Measurements from ENCODE around the gene ZDHHC9. TPM values are rescaled to one million over a fixed set of nuclear protein-coding genes. Genes with fewer than 3 reads are reported as not detected.

Gene ZDHHC9
- total and polyA plus RNA-seq, 9 donors, result 8.3 to 34.6 (median 16.6) TPM

DNA sequence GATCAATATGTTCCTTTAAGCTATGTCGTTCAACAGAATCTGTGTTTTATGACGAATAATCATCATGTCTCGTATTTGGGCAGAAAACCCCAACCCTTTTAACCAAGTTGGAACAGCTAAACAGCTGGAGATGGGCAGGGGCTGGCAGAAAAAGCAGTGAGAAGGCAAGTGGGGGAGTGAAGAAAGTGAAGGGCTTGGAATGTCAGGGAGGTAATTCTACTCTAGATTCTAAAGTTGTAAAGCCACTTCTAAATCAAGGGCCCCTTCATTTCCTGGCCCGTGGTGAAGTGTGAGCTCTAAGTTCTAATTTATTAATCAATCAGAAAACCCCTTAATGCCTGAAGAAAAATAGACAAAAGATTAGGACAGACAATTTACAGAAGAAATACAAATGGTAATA lies 43.5 kb downstream of the ZDHHC9 start:
- Histone ChIP-seq H3K27ac (no peak overlapping the region), H3K4me3 (no peak overlapping the region), H3K36me3 (no peaks in the 10 kb centered on the region), H3K9me3 (no peaks in the 10 kb centered on the region), H3K27me3 (no peaks in the 10 kb centered on the region), H3K4me1 (ENCODE audit: insufficient read depth) (no peaks in the 10 kb centered on the region)
- 40 to 65% (median 63%) methylated on average over 4 of the region's 4 CpGs for WGBS, 3 donors
- TF ChIP-seq POLR2A (IDR thresholded peaks at IDR 0.05), result no peak
- no peak for TF ChIP-seq EP300 (IDR thresholded peaks at IDR 0.05)
- no peak for TF ChIP-seq CTCF (IDR thresholded peaks at IDR 0.05)
- intact Hi-C loops (cut with DNase I), result no loop called here
- DNase-seq, result no peak

- no peak for DNase-seq
- Histone ChIP-seq H3K4me3 (no peak overlapping the region), H3K27ac (no peak overlapping the region), H3K36me3 (no peaks in the 10 kb centered on the region), H3K4me1 (ENCODE audit: insufficient read depth) (no peaks in the 10 kb centered on the region), H3K9me3 (no peaks in the 10 kb centered on the region), H3K27me3 (no peaks in the 10 kb centered on the region)
- intact Hi-C loops (cut with DNase I), result no loop called here
- WGBS, 3 donors, result 64 to 78% (median 77%) methylated on average over 5 of the region's 5 CpGs
- no peak for TF ChIP-seq EP300 (IDR thresholded peaks at IDR 0.05)
- TF ChIP-seq POLR2A (IDR thresholded peaks at IDR 0.05), result no peak
- TF ChIP-seq CTCF (IDR thresholded peaks at IDR 0.05), result no peak
Observed at GRCh38 chrX:129798888-129799287, 44.8 kb downstream of the ZDHHC9 start.

GRCh38 chrX:129798456-129798855 lies 45.2 kb downstream of the ZDHHC9 start:
- intact Hi-C loops (cut with DNase I), result no loop called here
- H3K9me3 ChIP-seq, result no peaks in the 10 kb centered on the region
- TF ChIP-seq POLR2A (IDR thresholded peaks at IDR 0.05) (no peak), CTCF (IDR thresholded peaks at IDR 0.05) (no peak), EP300 (IDR thresholded peaks at IDR 0.05) (no peak)
- 78 to 80% (median 80%) methylated on average over 3 of the region's 3 CpGs for WGBS, 3 donors
- H3K4me1 ChIP-seq (ENCODE audit: insufficient read depth), result no peaks in the 10 kb centered on the region
- DNase-seq, result no peak
- H3K27me3 ChIP-seq, result no peaks in the 10 kb centered on the region
- H3K27ac ChIP-seq, result no peak overlapping the region
- H3K36me3 ChIP-seq, result no peaks in the 10 kb centered on the region
- H3K4me3 ChIP-seq, result no peak overlapping the region

DNA sequence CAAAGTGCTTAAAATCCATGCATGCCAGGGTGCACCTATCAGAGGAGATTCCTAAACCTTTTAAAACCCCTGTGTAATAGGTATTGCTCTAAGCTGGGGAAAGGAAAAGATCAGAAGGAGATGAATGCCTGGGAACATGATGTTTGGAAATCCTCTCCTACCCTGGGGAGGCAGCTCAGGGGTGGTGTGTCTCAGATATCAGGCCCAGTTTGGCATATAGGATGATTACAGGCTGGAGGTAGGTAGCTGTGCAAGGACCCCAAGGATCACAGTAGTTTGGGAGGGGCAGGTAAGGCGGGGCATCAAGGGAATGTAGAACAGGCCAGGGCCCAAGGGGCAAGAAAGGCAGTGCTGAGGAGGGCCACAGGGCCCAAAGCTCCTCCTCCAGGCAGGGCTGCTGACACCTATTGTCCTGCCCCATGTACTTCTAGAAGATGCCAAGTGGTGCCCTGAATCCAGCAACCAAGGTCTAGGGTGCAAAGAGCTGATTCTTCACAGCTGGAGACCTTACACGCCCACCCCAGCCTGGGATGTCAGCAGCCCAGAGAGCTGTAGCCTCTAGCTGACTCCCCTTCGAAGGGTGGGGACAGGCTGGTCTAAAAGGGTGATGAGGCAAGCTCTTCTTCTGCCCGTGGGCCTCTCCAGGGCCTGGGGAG lies 46.3 kb downstream of the ZDHHC9 start:
- TF ChIP-seq EP300 (IDR thresholded peaks at IDR 0.05) (no peak), CTCF (IDR thresholded peaks at IDR 0.05) (no peak), POLR2A (IDR thresholded peaks at IDR 0.05) (no peak)
- Histone ChIP-seq H3K4me1 (ENCODE audit: insufficient read depth) (no peaks in the 10 kb centered on the region), H3K4me3 (no peak overlapping the region), H3K27ac (no peak overlapping the region), H3K27me3 (no peaks in the 10 kb centered on the region), H3K36me3 (no peaks in the 10 kb centered on the region), H3K9me3 (no peaks in the 10 kb centered on the region)
- DNase-seq, result no peak
- intact Hi-C loops (cut with DNase I), result no loop called here
- WGBS, 3 donors, result 48 to 65% (median 62%) methylated on average over 4 of the region's 4 CpGs

Data from ovary (tissue), 9 donors.